GM18909 (cell line): ENCODE data around the gene IZUMO1.
"Not testable (repeated sequence)": the region's sequence is repeated elsewhere in the genome, so short reads cannot be mapped to it uniquely, and the experiment has no call there.

Experiments used
- ATAC-seq: cut with Tn5 transposase; IDR thresholded peaks from one replicate; pipeline ENCODE4 v1.9.1; 2021; ENCODE audit warnings: mild to moderate bottlenecking; ENCODE audit not compliant: unreplicated experiment, poor library complexity

IZUMO1 gene

DNA sequence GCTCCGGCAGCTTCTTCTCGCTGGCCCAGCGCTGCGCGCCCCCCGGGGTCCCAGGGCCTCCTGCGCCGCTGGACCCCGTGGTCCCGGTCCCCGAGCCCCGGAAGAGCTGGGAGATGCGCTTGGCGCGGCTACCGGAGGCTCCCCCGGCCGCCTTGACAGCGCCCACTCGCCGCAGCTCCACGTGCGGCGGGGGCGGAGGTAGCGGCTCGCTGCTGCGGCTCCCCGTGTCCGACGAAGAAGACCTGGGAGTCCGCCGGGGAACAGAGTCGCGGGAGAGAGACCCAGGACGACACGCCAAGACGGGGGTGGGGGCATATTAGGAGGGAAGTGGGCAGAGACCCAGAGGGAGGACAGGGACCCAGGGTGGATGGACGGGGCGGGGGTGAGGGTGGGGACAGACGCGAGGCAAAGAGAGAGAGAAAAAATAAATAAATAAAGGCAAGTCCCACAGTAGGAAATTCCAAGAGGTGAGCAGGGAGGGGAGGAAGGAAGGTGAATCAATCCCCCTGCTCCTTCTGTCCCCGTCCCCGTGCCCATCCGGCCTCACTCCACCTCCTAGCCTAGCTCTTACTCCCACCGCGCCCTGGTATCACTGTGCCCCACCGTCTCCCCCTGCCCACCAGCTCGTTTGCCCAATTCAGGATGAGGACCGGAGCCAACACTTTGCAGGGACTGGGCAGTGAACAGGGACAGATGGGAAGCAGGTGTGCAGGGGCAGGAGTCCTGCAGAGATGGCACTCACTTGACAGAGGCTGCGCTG, 7.1 kb downstream of the IZUMO1 start:
- peak; percentile 13 for ATAC-seq

DNA sequence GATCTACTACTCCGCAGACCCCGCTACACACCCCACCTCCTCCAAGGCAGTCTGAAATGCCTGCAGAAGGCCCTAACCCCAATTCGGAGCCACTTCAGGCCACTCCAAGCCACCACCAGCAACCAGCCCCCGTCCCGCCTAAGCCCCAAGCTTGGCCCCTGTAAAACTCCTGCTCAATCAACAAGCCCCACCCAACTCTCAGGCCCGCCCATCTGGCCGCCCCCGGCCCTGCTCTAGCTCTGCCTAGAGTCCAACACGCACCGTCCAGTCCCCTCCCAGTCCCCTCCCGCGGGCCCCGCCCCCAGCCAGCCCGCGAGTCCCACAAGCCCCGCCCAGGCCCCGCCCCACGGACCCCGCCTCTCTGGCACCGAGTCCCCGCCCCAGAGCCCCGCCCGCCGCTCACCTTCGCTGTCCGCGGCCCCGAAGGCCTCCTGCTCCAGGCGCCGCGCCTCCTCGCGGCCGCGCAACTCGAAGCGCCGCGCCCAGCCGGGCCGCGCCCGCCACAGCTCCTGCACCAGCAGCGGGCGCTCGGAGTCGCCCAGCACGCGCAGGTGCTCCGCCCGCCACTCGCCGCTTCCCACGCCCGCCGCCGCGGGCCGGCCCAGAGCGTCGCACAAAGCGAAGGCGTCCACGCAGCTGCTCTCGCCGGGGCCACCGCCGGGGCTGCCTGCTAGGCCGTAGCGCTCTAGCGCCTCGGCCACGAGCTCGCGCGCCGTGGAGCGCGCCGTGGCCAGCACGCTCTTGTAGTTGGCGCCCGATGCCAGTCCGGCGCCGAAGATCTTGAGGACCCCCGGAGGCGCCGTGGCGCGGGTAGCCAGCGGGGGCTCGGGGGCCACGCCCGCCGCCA, 7.9 kb downstream of the IZUMO1 start:
- peak; percentile 86 for ATAC-seq

DNA sequence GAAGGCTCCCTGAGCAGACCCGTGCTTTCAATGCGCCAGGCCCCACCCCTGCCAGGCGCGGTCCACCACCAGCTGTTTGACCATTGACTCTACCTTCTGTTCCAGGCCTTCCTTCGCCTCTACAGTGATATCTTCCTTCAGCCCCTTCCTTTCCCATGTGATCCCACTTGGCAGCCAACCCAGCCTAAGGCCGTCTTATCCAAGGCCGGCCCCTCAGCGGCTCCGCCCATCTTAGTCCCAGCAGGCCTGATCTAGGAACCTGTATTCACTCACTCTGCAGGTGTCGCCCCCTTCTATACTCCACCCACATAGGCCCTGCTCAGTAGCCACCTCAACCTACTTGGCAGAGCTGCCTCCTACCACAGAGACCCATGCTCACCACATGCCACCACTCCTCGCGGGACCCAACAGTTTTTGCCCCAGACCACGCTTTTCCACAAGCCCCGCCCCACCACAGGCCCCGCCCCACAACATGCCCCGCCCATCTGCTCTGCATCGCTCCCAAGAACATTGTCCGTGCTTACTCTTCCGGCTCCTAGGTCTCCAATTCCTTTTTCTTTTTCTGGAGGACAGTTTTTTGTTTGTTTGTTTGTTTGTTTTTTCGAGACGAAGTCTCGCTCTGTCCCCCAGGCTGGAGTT, 9.2 kb downstream of the IZUMO1 start:
- no peak for ATAC-seq

DNA sequence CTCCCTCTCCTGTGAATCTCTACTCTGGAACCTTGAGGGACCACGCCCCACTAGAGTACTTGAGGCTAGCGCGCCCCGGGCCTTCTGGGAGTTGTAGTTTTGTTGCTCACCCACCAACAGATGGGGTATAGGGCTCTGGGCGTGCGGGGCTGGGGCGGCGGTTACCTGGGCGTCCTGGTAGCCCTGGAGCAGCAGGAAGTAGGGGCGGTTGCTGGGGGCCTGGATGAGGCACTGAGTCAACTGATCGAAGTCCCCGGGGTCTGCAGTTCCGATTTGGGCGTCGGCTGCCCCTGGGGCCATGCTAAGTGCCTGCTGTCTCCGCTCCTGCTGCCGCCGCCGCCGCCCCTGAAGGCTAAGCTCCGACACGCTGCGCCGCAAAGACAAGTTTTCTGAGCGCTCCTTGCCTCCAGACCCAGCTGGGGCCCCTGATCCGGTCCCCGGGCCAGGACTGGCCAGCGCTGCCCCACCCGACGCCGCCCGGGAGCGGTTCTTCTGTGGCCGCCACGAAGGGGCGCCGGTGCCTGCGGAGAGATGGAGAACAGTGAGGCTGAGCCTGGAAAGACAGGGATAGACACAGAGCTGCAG, 11.6 kb downstream of the IZUMO1 start:
- no peak for ATAC-seq

DNA sequence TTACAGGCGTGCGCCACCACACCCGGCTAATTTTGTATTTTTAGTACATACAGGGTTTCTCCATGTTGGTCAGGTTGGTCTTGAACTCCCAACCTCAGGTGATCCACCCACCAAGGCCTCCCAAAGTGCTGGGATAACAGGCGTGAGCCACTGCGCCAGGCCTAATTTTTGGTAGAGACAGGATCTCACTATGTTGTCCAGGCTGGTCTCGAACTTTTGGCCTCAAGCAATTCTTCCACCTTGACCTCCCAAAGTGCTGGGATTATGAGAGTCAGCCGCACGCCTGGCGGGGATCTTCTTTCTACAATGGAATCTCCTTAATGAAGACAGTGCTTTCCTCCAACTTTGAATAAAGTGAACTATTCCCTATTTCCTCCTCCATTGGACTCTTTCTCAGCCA, 12.1 kb downstream of the IZUMO1 start:
- no peak for ATAC-seq

DNA sequence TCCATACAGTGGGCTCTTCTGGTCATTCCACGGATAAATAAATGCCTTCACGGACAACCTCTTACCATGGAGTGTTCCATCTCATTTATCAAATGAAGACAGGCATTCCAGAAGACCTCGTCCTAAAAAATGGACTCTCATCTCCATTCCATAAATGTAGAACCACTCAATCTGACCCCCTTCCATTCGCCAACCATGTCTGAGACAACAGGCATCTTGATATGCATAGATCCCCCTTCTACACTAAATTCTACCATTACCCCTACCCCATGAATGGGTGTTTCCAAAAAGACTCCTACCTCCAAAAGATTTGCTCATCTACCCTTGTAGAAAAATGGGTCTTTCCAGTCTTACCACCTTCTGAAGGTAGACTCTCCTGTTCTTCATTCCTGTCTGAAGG, 15.3 kb downstream of the IZUMO1 start:
- no peak for ATAC-seq

DNA sequence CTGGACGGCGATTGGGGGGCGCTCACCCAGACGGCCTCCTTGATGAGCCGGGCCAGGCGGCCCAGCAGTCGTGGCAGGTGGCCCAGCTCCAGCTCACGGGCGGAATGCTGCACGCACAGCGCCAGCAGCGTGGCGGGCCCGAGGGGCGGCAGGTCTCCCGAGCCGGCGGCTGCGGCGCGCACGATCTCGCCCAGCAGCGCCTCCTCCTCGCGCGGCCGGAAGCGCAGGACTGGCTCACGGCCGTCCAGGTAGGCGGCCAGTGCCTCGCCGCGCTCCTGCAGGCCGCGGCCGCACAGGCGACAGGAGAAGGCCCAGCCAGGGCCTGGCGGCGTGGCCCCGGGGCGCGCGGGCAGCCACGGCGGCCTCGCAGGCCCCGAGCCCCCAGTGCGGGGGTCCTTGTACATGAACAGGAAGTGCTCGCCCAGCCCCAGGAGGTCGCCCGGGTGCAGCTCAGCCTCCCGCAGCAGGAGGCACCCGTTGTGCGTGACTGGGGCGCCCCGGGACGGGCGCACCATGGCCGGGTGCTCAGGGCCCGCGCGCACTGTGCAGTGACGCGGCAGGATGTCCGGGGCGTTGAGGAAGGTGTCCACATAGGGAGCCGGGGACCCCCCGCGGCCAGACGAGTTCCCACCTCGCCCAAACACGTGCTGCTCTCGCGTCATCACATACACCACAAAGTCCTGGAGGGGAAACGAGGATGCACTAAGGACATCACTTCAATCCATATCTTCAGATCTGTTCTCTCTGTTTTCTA, 17.6 kb downstream of the IZUMO1 start:
- ATAC-seq: no peak

DNA sequence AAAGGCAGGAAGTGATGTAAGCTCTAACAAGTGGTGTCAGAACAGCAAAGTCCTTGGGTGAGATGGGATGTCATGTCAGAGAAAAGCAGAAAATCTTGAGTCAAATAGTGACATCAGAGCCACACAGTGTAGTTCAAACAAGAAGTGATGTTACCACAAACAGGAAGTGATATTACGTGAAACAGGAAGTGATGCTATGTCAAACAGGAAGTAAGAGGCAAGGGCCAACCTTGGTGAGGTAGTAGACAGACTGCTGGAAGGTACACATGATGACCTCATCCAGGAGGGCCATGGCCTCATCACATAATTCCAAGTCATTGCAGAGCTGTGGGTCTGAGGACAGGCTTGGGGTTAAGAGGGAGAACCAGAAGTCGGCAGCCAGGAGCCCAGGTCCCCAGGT, 20.2 kb downstream of the IZUMO1 start:
- ATAC-seq: no peak

DNA sequence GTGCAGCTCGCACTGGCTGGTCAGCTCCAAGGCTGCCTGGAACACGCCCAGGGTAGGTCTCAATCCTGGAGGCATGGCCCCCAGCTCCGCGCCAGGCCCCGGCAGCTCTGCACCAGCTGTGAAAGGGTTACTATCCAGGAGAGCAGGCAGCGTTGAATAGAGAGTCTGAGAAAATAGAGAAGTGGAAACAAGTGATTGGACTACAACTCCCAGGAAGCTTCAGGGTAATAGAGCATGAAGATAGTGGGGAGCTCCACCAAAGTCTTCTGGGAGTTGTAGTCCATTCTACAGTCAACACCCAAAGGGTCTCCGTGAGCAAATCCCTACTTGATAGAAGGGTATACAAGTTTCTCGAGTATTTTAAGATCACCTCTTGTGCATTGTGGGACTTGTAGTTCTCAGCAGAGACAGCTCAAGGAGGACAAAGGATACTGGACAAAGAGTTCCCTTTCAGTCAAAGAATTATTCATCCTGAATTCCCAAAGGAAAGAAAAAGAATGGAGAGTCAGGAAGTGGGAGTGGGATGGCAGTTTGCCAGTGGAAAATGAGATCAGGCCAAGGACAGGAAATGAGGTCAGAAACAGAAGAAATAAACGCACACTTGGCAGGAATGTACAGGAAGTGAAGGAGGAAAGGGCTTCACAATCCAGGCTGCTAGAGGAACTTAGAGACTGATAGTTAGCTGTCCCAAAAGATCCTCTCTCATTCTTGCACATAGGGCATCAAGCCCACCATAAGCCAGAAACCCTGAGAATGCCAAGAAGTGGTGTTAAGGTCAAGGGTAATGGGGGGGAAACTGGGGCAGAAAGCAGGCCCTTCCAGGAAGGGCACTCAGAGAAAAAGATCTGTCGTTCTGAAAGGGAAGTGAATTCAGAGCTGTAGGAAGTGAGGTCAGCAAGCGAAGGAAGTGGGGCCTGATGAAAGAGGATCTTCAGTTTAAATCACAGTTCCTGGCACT, 21.6 kb downstream of the IZUMO1 start:
- no peak for ATAC-seq

DNA sequence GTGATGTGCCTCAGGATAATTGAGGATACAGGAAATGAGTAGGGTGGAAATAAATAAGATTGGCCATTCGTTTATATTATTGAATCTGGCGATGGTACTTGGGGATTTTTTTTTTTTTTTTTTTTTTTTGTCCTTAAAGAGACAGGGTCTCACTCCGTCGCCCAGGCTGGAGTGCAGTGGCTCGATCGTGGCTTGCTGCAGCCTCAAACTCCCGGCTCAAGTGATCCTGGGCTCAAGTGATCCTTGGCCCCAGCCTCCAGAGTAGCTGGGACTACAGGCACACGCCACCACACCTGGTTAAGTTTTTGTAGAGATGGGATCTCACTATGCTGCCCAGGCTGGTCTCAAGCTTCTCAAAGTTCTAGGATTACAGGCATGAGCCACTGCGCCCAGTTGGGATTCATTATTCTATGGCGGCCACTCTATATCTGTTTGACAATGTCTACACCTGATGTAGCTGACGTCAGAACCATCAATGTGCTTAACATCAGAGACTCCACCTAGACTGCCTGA, 24.5 kb downstream of the IZUMO1 start:
- ATAC-seq: no peak

DNA sequence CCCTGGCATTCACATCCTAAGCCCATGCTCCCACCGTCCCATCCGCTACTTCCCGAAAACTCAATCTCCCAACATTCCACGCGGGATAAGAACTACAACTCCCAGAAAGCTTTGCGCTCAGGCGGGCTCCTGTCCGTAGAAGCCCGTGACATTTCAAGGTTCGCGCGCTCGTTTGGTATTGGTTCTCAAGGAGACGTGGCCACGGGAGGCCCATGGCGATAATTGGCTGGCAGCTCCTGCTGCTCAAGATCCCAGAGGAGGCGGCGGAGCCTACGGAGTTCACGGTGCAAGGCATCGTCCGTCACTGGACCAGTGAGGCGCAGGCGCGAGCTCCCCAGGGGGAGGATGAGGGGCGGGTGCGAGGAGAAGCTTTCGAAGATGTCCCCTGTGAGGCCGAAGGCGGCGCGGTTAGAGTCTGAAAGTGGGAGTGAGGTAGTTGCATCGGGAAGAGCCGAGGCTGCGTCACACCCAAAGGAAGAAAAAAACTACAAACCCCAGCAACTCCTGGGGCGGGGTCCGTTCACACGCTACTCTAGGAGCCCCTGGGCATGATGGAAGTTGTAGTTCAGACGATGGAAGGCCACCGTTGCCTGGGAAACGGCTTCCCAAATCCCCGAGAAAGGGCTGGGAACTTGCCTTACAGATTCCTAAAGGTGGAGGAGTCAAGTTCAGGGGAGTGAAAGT, 26.0 kb downstream of the IZUMO1 start:
- peak; percentile 83 for ATAC-seq

DNA sequence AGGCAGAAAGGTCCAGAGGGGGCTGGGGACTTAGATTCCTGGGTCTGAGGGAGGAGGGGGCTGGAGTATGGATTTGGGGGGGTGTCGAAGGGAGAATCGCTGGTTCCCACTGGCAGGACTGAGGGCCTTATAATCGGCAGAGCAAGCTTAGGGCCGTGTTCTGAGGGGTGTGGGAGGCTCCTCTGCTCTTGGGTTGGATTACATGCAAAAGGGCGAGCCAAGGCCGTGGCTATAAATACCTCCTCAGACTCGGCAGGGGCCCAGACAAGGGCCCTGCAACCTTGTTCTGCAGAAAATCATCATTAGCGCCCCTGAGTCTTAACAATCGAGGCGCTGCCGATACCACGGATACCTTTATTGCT, 26.5 kb downstream of the IZUMO1 start:
- ATAC-seq: no peak

DNA sequence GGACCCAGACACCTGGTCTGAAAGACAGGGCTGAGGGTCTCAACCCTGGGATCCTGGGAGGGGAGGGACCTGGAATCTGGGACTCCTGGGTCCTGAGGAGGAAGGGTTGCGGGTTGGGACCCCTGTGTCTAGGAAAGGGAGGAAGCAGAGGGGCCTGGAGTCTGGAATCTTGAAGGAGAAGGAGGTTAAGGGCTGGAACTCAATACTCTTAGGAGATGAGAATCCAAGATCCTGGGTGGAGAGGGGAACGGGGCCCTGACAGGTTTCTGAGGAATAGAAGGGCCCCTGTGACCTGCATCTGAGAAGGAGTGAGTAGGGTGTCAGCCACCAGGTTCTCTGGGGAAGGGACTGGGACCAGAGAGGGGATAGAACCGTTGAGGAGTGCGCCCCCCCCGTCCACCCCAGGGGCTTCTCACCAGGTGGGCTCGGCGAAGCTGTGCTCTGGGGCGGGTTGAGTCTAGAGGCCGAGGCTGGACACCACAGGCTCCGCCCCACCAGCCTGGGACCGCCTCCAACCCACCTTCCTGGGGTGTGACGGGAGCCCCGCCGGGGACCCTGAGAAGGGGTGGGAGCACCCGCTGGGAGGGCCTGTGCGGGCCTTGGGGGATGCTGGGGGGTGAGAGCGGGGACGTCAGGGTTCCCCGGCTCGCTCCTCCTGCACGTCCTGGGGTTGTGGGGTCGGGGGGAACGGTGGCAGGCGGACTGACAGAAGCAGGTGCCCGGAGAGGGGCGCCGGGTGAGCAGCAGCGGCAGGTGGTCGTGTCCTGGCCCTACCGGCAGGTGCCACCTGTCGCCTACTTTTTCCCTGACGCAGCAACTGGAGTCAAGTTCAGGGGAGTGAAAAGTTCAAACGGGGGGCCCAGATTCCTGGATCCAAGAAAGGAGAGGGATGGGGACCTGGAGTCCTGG, 27.2 kb downstream of the IZUMO1 start, which contains the start of gene MAMSTR:
Gene MAMSTR (minus strand): TSS at position 463 of the 909 bp plus-strand sequence. CDS start 694 bp downstream, outside the sequence.
- ATAC-seq: no peak

DNA sequence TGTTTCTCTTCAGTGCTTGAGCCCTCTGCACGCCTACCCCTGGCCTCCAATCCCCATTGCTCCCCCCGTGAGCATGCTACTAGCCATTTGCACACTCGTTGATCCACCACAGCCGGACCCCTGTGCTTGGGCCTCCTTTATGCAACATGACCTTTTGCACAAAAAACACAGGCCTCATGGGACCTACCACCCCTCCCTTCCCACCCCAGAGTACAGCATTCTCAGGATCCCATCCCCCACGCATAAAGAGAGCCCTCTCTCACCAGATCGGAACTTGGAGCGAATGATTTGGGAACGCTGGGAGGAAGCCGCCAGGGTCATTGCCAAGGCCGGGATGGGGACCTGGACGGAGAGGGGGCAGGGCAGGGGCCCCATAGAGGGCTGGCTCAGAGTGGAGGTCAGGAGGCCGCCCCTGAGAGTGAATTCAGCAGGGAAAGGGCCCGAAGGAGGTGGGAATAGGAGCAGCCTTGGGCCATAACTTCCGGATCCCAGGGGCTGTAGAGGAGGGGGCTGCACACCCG, 27.9 kb downstream of the IZUMO1 start:
- no peak for ATAC-seq

DNA sequence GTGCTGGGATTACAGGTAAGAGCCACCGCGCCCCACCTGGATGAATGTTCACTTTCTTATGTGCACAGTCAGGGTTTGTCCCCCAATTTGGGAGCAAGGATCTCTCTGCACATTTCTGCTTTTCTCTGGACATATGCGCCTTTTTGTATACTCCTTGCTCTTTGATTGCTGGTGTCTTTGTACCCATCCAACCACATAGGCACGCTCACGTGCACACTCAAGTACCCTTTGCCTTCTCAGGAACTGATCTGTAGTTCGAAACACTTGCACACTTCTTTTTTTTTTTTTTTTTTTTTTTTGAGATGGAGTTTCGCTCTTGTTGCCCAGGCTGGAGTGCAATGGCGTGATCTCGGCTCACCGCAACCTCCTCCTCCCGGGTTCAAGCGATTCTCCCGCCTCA, 28.6 kb downstream of the IZUMO1 start:
- ATAC-seq: not testable (repeated sequence)

DNA sequence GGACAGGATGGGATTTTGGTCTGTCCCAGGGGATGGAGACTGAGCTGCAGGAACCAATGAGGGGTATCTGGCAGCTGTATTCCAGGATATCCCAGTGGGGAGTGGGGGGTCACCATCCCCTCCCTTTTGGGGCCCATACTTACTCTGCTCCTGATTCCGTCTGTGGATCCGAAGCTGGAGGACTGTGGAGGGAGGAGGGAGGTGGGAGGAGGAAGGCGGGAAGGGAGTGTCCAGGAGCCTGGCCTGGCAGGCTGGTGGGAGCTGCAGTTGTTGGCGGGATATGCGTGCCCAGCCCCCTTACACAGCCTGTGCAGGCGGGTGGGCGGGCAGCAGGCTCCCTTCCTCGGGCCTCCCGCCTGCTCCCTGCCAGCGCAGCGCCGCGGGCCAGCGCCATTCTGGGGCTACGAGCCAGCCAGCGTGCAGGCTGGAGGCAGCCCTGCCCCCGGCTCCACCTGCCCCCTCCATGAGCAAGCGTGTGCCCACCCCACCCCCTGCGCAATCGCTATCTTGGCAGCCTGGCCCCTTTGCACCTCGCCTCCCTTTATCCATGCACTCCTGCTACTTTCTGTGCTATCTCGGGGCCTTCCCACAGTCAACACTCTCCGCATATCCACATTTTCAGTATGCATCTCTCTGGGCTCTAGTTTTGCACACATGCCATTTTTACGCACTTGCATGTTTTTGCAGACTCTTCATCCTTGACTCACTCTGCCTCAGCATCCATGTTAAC, 30.0 kb downstream of the IZUMO1 start:
- no peak for ATAC-seq
